NCI-H2171 treated with DMSO at 0.1 percent for 48 hours (cell line): ENCODE results near the gene ASB8.
"Not testable (repeated sequence)": the region's sequence is repeated elsewhere in the genome, so short reads cannot be mapped to it uniquely, and the experiment has no call there.

Source experiments
- DNase-seq: peaks from one replicate; lab custom pipeline; 2025; lab: John Stamatoyannopoulos, UW

ASB8 gene

DNA sequence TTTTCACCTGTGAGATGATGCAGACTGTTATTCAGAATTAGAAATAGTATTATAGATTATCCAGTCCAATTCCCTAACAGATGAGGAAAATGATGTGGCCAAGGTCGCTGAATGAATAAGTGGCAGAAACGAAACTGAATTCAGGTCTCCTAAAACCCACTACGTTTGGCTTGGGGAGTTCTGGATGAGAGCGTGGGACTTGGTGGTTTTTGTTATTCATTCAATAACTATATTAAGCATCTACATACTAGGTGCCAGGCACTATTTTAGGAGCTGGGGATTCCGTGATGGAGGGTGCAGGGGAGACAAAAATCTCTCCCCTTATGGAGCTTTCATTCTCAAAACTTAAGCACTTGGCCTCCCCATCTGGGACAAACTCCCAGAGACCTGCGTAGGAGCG lies 25.3 kb upstream of the ASB8 start:
- DNase-seq = no peak

DNA sequence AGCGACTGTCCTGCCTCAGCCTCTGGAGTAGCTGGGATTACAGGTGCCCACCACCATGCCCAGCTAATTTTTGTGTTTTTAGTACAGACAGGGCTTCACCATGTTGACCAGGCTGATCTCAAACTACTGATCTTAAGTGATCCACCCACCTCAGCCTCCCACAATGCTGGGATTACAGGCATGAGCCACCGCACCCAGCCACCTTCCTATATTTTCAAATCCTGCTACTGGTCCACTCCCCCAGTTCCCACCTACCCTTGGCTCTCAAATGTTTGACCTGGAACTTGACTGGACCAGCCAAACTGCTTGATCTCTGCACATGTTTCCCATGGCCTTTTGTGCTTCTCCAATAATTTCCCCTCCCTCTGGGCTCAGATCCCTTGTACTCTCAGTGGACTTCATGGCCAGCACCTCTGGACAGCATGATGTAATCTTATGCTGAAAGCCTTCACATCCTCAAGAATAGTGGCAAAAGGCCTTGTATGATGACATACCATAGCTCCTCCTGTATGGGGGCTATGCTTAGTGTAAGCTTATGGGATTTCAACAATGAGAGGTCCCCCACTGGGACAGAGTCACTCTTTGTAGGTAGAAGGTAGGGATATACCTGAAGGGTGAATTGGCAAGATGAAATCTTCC lies 23.7 kb upstream of the ASB8 start:
- DNase-seq = no peak

GRCh38 chr12:48180424-48180823 lies 23.1 kb upstream of the ASB8 start:
- no peak for DNase-seq

DNA sequence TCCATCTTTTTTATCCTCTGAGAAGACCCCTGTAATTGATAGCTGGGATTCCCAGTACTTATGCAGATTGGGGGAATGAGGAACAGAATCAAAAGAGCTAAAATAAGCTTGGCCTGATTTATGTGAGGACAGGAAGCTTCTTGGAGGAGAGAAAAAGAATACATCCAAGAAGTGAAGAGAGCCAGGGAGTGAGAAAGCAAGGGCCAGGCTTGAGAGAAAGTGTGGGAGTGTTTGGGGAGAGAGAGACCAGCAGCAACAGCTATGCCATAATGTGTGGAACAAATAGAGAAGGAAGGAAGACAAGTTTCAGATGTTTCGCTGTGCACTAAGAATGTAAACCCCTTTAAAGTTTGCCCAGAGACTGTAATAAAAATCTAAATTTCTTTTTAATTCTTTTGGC lies 22.2 kb upstream of the ASB8 start:
- DNase-seq = no peak

GRCh38 chr12:48177982-48178381 lies 20.7 kb upstream of the ASB8 start:
- no peak for DNase-seq

DNA sequence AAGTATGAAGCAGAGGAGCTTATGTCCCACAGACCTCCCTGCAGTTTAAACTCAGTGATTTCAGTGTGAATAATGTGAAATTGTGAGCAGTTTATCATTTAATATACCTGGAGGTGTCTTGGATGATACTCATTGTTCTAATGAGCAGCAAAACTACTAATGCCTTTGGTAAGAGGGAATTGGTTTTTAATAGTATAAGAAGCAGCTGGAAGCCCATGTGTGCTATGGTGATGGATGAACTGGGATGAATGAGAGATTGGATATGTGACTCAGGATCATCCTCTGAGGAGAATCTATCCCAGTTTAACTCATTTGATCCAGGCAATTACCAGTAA lies 19.1 kb upstream of the ASB8 start:
- no peak for DNase-seq

GRCh38 chr12:48175613-48176416 lies 18.5 kb upstream of the ASB8 start:
- DNase-seq = peak; percentile 74

- DNase-seq = no peak
Observed at GRCh38 chr12:48169011-48169410, 11.7 kb upstream of the ASB8 start.

- DNase-seq = peak; percentile 61
Observed at GRCh38 chr12:48165089-48165981, 8.0 kb upstream of the ASB8 start.

DNA sequence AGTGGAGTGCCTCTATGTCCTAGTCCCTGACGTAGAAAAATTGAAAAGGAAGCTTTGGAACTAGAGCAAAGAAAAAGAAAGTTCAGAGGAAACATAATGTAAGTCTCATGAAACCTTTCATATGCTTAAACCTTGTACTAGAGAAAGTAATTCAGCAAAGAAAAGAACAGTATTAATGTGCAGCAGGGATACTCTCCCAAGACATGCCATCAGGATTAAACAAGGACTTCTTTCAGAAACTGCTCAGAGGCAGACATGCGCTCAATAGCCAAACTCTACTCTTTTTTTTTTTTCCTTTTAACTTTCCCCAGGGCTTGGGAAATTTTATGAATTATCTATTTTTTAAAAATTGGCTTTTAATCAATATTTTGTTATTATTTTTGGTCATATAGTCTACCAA lies 7.1 kb upstream of the ASB8 start:
- DNase-seq = no peak

GRCh38 chr12:48163150-48163747 lies 5.9 kb upstream of the ASB8 start:
- no peak for DNase-seq

DNA sequence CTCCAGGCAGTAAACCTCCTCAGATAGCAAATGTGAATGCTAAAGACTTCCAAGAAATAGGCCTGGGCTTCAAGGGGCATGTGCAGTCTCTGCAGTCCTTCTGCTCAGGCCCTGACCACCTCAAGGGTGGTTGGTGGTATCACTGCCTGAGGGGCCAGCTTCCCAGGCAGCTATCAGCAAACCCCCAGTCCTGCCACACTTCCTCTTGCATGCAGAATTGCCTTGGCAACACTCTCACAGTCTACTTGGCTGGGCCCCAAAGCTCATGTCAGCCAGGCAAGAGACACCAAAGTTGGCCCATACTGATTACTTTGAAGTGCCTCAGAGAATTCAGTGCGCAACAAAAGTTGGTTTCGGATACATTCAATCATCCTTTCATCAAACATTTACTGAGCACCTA lies 3.5 kb upstream of the ASB8 start:
- no peak for DNase-seq

- no peak for DNase-seq
Observed at GRCh38 chr12:48160046-48160445, 2.7 kb upstream of the ASB8 start.

DNA sequence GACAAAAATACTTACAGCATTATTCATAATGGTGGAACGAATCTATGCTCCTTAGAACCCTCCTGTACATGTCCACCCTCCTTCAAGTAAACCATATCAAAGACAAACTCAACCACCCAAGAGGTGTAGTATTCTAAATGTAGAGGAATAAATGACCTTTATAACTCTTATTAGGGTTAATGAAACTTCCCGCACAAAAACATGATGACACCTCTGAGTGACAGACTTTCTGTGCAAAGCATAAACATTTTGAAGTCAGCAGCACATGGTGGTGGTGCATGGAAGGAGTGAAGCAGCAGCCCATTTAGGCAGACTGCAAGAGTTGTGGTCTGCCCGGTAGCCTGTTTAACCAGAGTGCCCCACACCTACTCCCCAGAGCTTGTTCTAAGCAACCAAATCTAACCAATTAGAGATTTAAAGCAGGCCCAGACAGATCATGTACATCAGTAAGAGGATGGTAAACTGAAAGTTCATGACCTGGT lies 615 bp upstream of the ASB8 start:
- no peak for DNase-seq

DNA sequence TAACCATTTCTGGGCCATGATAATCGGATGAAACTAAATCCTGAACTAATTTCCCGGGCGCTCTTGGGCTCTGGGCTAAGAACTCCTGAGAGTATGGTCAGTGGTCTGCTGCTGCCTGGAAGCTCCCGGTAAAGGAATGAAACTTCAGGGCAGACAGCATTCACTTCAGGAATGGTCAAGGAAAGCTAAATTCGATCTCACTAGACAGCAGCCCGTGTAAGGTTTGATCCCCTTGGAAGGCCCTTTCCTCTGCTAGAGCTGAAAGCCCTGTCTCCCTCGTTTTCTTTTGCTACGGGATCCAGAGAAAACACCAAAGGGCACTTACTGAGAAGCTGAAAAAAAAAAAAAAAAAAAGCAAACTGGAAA lies 680 bp downstream of the ASB8 start:
- DNase-seq = no peak

DNA sequence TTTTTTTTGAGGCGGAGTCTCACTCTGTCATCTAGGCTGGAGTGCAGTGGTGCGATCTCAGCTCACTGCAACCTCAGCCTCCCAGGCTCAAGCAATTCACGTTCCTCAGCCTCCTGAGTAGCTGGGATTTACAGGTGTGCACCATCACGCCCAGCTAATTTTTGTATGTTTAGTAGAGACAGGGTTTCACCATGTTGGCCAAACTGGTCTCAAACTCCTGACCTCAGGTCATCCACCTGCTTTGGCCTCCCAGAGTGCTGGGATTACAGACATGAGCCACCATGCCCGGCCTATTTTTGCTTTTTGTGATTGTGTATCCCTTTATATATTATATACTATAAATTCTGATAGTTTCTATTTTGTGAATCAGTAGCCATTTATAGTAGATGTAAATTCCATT lies 1.5 kb downstream of the ASB8 start:
- DNase-seq = not testable (repeated sequence)

DNA sequence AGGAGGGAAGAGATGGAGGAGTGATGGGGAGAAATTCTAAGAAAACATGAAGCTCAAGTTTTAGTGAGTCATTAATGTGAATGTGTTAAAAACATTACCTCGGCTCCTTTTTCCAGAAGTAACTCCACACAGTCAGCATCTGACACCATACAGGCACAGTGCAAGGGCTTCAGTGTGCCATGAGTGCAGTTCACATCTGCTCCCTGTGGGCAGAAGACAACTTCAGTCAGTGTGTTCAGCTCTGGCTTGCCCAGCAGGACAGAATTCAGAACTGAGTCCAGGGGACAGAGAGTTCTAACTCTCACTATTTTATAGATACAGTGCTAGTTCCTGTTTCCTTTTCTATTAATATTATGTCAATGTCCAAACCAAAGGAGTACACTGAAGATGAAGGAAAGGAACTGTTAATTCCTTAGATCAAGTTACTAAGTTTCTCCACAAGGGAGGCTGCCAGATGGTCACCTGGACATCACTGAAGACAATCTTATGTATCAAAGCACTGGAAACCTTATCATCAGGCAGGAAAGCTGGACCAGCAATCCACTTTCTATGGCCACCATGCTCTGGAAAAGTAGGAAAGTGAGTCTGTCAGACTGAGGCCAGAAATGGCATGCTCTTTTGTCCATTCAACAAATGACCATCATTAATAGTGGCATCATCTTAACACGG lies 6.1 kb downstream of the ASB8 start:
- no peak for DNase-seq

- DNase-seq = no peak
Observed at GRCh38 chr12:48145981-48146380, 11.3 kb downstream of the ASB8 start.

DNA sequence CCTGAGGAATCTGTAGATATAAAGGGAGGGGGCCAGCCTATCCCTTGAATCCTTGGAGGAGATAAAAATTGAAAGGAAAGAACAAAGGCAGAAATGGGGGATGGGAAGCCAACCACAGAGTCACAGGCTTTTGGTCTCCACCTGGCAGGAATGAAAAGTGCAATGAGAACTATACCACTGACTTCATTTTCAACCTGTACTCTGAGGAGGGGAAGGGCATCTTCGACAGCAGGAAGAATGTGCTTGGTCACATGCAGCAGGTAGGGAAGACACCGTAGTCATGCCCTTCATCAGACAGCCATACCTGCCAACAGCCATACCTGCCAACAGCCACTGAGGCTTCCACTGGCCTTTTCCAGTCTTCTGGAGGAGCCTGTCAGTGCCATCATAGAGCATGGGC lies 13.4 kb downstream of the ASB8 start:
- DNase-seq = no peak

DNA sequence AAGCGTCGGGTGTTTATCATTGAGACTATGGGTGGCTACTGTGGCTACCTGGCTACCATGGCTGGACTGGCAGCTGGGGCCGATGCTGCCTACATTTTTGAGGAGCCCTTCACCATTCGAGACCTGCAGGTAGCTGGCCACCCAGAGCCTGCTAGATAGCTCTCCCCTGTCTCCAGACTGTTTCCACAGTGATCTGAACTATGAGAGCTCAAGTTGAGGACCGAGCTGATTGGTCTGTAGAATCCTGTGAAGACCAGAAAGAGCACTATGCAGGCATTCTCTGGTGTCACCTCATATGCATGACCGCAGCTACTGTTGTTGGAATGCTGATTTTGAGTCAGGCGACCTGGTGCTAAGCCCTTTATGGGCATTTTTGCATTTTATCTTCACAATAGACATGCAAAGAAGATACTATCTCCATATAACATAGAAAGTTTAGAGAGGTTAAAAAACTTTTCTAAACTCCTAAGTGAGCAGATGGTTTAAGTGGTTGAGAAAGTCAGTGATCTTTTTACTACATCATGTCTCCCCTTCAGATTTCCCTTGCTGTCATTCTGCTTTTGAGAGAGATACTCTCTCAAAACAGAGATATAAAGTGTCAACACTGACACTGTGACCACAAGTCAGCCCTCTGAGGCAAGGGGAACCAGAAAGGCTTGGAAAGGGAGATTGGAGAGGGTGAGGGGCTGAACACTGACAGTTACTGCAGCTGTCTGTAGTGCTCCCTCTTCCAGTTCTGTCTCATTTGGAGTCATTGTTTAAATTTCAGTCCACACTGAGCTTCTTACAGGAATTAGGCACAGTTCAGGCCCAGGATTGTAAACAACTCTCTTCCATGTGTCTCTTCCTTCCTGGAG lies 14.3 kb downstream of the ASB8 start:
- DNase-seq = no peak

DNA sequence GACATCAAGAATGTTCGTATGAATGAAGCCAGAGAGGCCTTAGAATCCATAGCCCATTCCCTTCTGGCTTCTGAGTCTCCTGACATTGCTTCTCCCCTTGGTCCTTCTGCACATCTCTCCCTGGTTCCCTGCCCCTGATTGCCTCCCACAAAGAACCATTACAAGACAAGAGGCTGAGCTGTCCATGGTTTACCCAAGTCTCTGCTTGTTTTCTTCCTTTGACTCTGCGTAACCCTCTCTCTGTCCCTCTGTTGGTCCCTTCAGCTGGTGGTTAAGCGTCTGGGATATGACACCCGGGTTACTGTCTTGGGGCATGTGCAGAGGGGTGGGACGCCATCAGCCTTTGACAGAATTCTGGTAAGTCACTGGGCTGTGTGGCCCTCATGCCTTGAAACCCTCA lies 22.3 kb downstream of the ASB8 start:
- DNase-seq = no peak
